Measurements from ENCODE around the gene KIRREL3. TPM values are rescaled to one million over a fixed set of nuclear protein-coding genes. Genes with fewer than 3 reads are reported as not detected.
A peak's percentile ranks its signal among the peaks of the same experiment; 100 is the strongest.

KIRREL3 gene
- total RNA-seq, 1 donor from 2014 or later: 0.24 TPM

GRCh38 chr11:126432065-126432461, 568.5 kb downstream of the KIRREL3 start:
- DNase-seq (ENCODE audit: missing footprints) (no peak), ATAC-seq (no peak)
- intact Hi-C loops (cut with DNase I): loop anchor here (10.0 kb wide), 1 partner anchor 227 kb away; no protein-coding TSS in a partner anchor

GRCh38 chr11:126431401-126432064, 569.0 kb downstream of the KIRREL3 start:
- ATAC-seq (peak; percentile 64), DNase-seq (ENCODE audit: missing footprints) (no peak)
- intact Hi-C loops (cut with DNase I): loop anchor here (10.0 kb wide), 1 partner anchor 227 kb away; no protein-coding TSS in a partner anchor

DNA sequence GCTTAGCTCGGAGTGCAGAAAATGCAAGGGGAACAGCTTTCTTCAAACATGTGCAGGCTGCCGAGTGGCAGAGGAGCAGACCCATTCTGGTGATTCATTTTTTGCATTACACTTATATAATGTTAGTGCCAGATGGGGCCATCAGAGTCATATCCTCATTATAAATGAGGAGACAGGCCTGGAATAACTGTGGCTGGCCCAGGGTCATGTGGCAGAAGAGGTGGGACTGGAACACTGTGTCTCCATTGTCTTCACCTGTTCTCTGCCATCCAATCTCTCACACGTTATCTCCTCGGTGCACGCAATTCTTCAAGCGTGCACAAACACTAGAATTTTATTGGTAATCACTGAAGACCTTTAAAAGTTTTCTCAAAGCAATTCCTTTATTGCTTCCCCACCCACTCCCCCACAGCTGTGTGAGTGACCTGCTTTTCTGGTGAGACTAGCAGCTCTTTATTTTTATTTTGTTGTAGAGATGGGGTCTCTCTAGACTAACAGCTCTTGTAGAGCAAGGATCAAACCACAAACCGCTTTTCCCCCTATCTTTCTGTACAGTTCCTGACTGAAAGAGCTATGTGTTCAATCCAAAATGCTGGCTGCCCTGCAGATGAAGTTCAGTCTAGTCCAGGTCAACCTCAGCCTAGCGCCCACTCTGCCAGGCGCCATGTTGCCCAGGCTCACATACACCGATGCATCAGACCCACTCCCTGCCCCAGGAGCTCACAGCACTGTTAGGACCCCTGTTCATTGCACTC, 569.8 kb downstream of the KIRREL3 start:
- DNase-seq (ENCODE audit: missing footprints) (no peak), ATAC-seq (no peak)
- intact Hi-C loops (cut with DNase I): loop anchor here (10.0 kb wide), 1 partner anchor 226 kb away; no protein-coding TSS in a partner anchor

DNA sequence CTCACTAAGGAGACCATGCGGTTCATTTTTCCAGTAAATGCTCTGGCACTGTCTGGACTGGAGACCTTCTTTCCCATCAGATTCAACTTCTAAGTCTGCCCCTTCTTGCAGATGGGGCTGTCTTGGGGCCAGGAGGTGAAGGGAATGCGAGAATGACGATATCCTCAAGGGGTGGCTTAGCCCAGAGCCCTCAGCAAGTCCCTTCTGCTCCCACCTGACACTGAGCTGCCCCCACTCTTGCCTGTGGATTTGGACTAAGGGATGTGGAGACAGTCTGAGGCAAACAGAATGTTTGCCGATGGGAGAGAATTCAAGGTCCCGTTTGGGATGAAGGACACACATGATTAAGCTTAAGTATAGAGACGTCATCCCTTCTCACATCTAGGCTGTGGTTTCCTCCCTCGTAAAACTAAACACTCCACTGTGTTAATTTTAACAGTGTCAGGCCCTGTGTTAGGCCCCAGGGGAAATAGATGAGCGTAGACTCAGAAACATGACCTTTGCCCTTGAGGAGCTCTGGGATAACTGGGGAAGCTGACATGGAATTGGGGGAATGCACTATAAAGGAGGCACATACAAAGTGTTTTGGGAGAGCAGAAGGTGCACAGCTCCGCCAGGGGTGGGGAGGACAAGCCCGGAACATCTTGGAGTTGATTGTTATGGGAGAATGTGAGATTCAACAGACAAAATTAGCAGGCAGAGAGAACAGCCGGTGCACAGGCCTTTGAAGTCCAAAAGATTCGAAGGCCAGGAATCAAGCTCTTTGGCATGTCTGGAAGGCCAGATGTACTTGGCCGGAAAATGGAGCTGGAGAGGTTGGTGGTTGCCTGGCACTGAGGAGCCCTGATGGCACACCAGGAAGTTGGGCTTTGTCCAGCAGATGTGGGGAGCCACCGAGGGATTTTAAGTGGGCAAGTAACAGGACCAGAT, 573.5 kb downstream of the KIRREL3 start:
- peak; percentile 16 for ATAC-seq
- no peak for DNase-seq (ENCODE audit: missing footprints)
- intact Hi-C loops (cut with DNase I): no loop called here

DNA sequence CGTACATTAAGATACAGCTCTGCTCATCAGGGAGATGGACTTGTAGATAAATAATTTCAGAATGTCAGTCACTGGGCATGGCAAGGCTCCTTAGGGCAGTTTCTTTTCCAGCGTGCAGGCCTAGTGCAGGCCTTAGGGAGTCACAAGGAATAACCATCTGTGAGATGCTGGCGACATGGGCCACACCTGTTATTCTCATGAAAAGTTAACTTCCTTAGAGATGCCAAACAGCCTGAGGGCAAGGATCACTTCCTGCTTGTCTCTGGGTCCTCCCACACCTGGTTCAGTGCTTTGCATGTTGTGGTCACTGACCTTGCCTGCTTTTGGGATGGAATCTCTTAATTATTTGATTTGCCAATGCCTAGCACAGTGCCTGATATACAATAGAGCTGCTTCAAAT, 574.5 kb downstream of the KIRREL3 start:
- DNase-seq (ENCODE audit: missing footprints): no peak
- ATAC-seq: no peak
- intact Hi-C loops (cut with DNase I): no loop called here

DNA sequence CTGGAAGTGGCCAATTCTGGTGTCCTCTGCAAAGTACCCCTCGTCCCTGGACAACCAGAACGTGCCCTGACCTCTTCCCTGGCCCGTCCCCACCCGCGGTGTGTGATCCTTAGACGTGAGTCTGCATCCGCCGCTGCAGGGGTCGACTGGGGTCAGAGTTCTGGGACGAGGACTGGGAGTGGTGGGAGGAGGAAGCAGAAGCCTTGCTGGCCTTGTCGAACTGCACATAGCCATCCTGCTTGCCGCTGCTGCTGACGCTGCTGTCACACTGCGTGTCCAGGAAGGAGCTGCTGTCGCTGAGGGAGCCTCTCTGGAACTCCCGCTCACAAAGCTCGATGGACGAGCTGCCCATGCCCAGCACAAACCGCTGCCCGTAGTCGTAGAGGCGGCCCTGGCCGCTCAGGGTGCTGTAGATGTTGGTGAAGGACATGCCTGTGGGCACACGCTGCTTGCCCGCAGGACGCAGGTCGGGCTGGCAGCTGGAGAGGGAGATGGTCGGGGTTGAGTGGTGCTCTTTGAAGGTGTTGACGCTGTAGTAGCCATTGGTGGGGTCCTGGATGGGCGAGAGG, 576.0 kb downstream of the KIRREL3 start:
- DNase-seq (ENCODE audit: missing footprints) (no peak), ATAC-seq (no peak)
- intact Hi-C loops (cut with DNase I): no loop called here

GRCh38 chr11:126423743-126424142, 576.8 kb downstream of the KIRREL3 start:
- ATAC-seq (no peak), DNase-seq (ENCODE audit: missing footprints) (no peak)
- intact Hi-C loops (cut with DNase I): no loop called here

DNA sequence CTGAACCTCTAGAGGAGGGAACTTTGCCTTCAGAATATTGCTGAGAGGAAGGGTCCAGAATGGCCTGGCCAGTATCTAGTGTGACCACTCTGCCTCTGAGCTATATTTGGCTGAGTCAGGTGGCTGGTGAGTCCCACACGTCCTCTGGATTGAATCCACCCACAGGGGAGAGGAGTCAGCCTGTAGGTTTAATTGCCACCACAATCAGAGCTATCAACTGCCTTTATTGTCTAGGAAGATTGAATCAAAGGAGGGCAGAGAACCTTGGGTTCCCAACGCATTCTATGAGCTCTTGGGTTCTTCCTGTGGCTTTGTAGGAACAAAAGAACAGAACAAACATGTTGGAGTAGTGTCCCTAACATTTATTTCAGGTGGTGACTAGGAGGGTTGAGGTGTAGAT, 577.4 kb downstream of the KIRREL3 start:
- DNase-seq (ENCODE audit: missing footprints) (no peak), ATAC-seq (no peak)
- intact Hi-C loops (cut with DNase I): no loop called here

DNA sequence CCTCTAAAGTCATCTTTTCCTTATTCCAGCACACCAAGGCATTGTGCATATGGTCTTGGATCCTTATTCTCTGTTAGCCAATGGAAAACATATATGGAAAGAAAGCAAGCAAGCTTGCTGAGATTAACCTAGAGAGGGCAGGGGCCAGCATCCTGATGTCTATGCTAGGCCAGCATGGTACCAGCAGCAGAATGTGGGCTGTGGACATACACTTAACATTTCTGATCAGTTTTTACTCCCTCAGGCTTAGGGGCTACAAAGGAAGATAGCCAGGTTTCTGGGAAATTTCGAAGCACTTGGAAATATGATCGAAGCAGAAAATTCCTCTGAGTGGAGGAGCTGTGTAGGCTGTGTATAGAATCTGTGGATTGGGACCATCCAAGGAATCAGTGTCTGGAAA, 578.1 kb downstream of the KIRREL3 start:
- no peak for ATAC-seq
- intact Hi-C loops (cut with DNase I): no loop called here
- DNase-seq (ENCODE audit: missing footprints): no peak

GRCh38 chr11:126421271-126421671, 579.3 kb downstream of the KIRREL3 start:
- intact Hi-C loops (cut with DNase I): no loop called here
- ATAC-seq (peak; percentile 48), DNase-seq (ENCODE audit: missing footprints) (no peak)

GRCh38 chr11:126420698-126421256, 579.8 kb downstream of the KIRREL3 start:
- intact Hi-C loops (cut with DNase I): no loop called here
- no peak for ATAC-seq
- no peak for DNase-seq (ENCODE audit: missing footprints)

DNA sequence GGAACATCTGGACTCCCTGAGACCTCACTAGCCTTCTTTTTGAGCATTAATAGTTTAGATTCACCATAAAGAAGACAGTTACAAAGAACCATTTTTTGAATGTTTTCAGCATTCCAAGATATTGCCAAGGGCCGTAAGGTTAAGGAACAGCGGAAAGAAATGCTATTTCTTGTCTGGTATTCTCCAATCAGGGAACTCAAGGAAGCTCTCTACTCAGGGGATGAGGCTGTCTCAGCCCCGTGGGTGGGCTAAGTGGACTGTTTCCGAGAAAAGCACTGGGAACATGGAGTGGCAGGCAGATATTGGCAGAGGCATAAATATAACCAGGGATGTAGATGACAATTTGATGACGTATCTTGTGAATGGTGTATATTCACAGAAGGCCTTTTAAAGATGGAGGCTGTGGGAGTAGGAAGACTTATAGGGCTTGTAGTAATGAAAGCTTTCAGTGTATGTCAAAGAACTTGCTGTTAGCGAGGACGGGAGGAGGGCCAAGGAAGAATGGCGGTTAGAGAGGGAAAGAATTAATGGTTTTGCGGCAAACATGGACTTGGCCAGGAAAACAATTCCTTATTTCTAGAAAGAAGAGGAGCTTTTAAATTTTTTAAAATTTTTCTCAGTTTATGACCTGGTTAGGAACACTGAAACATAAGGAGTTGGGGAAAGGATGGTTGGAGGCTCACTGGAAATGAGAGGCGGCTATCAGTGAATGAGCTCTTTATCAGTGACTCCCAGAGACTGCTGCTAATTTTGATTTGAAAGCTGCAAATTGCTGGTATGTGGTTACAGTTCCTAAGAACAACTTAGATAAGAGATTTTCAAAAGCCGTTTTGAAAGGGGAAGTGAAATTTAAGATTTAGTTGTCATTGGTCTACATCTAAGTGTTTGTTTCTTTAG, 580.5 kb downstream of the KIRREL3 start:
- DNase-seq (ENCODE audit: missing footprints): no peak

GRCh38 chr11:126418887-126419286, 581.7 kb downstream of the KIRREL3 start:
- intact Hi-C loops (cut with DNase I): loop anchor here (5.0 kb wide), 2 partner anchors 62 to 102 kb away; partner anchors contain the start of gene ST3GAL4
- no peak for DNase-seq (ENCODE audit: missing footprints)
- ATAC-seq: no peak

More for the DNA sequence above, 580.5 kb downstream of the KIRREL3 start:
- intact Hi-C loops (cut with DNase I): loop anchor here (5.0 kb wide), 2 partner anchors 63 to 103 kb away; partner anchors contain the start of gene ST3GAL4
- no peak for ATAC-seq

DNA sequence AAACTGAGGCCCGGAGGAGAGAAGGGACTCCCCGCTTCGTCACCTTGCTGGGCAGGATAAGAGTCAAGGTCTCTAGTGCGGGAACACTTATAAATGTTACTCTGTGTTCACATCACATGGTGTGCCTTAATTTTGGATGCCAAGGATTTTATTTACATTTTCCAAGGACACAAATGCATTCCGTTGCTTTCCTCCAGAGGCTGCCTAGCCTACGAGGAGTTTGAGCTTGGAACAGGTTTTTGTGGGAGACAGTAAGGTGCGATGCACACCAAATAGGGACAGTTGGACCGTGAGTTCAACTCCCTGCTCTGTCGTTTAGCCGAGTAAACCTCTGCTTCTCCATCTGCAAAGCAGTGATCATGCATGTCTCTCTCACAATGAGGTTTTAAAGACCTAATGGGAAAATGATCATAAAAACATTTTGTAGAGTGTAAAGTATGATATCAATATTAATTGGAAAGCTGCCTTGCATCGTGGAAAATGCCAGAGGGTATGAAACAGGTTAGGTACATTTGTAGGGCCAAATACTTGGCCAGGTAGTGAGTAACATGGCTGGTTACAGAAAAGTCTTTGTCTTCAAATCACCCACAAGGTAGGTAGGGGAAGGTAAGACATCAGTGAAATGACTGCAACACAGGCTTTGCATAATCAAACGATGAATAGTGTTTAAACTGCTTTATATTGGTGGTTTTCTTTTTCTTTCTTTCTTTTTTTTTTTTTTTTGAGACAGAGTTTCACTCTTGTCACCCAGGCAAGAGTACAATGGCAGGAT, 583.3 kb downstream of the KIRREL3 start:
- ATAC-seq: no peak
- intact Hi-C loops (cut with DNase I): loop anchor here (5.0 kb wide), 2 partner anchors 60 to 100 kb away; partner anchors contain the start of gene ST3GAL4

DNA sequence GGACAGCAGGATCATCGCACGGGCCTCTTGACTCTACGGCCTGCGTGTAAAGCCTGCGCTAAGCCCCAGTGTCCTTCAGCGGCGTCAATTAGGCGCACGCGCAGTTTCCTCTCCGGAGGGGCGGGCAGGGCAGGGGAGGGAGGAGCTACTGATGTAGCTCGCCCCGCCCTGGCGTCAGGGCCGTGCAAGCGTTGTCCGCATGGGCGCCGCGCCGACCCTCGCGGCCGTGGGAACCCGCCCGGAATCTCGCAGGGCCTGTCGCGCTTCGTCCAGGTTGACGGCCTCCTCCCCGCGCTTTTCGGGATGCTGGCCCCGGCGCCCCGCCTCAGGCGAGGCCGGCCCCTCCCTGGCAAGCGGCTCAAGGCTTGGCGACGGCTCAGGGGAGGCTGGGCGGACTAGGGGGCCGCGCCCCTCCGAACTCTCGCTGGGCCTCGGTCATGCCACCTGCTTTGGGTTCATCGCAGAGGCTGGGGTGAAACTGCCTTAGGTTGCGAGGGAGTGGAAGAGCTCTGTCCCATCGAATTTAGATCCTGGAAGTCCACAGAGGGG, 584.0 kb downstream of the KIRREL3 start:
- intact Hi-C loops (cut with DNase I): loop anchor here (5.0 kb wide), 2 partner anchors 59 to 99 kb away; partner anchors contain the start of gene ST3GAL4
- peak; percentile 77 for ATAC-seq
- peak; percentile 96 for DNase-seq (ENCODE audit: missing footprints)

More for the DNA sequence above, 583.3 kb downstream of the KIRREL3 start:
- DNase-seq (ENCODE audit: missing footprints): no peak
